Mucosa of descending colon (tissue), 3 donors: ENCODE data around the gene ROBO1. TPM values are rescaled to one million over a fixed set of nuclear protein-coding genes. Genes with fewer than 3 reads are reported as not detected.

Experiments used
- ATAC-seq: fragments of 200-7000 bp; cut with Tn5 transposase; one replicate; pipeline ENCODE4 v1.9.1; 2020; ENCODE audit warnings: mild to moderate bottlenecking, moderate library complexity
- DNase-seq, 3 donors: peaks; one replicate each; pipeline ENCODE4 v3.0.0-alpha.2; 2020
- H3K36me3 ChIP-seq: fragments of 200-600 bp; one replicate; pipeline ENCODE4 v1.8.0; 2021; ENCODE audit warnings: low read depth, mild to moderate bottlenecking
- H3K4me1 ChIP-seq: fragments of 200-600 bp; one replicate; pipeline ENCODE4 v1.8.0; 2021; ENCODE audit warnings: low read depth, mild to moderate bottlenecking
- H3K4me3 ChIP-seq: fragments of 200-600 bp; one replicate; pipeline ENCODE4 v1.8.0; 2021; ENCODE audit warnings: mild to moderate bottlenecking
- H3K9me3 ChIP-seq: fragments of 200-600 bp; one replicate; pipeline ENCODE4 v1.8.0; 2021; ENCODE audit warnings: mild to moderate bottlenecking
- intact Hi-C, 2 donors: fragments of 100-400 bp; cut with DNase I in 1 of 2; cut with micrococcal nuclease in 1 of 2; formaldehyde crosslinking; loops; one replicate each; pipeline versions ENCODE4 v1.11.0 to v1.11.1; 2022; cut with DNase I, micrococcal nuclease
- total RNA-seq, 3 donors: library from RNA; stranded (reverse); fragmentation: NEBNext Ultra II Directional in 2 of 3; extraction: Animal tissue kit (Norgen Biotek cat#: 25700) in 2 of 3; gene quantifications; one replicate each; pipeline versions ENCODE4 v1.2.1 to v1.2.4, GENCODE V29; 2021 to 2023
- TF ChIP-seq, protein P1 (sequence below): fragments of 200-600 bp; IDR thresholded peaks from one replicate; pipeline ENCODE4 v1.8.0; 2022; ENCODE audit warnings: antibody characterized with exemption, mild to moderate bottlenecking
- donor health status: DM: no; HTN: no; CAD: no; lungs with moderate emphysema.
- donor health status: DM: no; HTN: no; CAD: no.
- donor health status: DM: no; HTN: yes; CAD: no.

ROBO1 gene
- total RNA-seq, 3 donors from 2014 or later, result 4.3 to 22.7 (median 10.1) TPM

DNA sequence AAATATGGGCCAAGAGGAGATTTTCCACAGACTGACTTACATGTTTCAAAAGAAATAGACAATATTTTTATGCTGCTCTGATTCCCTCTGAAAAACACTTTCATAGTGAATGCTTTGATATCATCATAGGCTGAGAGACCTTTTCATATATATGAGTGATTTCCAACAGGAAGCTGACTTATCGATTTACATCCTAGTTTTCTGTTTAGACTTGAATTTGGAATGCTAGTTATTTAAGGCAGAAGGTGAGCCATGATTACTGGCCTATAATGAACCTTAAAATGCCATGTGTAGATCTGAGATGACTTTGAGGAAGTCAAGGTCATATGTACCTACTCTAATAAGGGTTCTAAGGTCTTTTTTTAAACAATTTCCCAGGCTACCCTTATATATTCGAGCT, 1126.1 kb downstream of the ROBO1 start:
- ATAC-seq, result no peak
- no peaks in the 10 kb centered on the region for H3K4me1 ChIP-seq
- intact Hi-C loops, result no loop called here
- TF ChIP-seq, protein P1, sequence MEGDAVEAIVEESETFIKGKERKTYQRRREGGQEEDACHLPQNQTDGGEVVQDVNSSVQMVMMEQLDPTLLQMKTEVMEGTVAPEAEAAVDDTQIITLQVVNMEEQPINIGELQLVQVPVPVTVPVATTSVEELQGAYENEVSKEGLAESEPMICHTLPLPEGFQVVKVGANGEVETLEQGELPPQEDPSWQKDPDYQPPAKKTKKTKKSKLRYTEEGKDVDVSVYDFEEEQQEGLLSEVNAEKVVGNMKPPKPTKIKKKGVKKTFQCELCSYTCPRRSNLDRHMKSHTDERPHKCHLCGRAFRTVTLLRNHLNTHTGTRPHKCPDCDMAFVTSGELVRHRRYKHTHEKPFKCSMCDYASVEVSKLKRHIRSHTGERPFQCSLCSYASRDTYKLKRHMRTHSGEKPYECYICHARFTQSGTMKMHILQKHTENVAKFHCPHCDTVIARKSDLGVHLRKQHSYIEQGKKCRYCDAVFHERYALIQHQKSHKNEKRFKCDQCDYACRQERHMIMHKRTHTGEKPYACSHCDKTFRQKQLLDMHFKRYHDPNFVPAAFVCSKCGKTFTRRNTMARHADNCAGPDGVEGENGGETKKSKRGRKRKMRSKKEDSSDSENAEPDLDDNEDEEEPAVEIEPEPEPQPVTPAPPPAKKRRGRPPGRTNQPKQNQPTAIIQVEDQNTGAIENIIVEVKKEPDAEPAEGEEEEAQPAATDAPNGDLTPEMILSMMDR, result no peak
- no peaks in the 10 kb centered on the region for H3K9me3 ChIP-seq
- DNase-seq, result no peak
- no peaks in the 10 kb centered on the region for H3K36me3 ChIP-seq
- H3K4me3 ChIP-seq, result no peak overlapping the region

DNA sequence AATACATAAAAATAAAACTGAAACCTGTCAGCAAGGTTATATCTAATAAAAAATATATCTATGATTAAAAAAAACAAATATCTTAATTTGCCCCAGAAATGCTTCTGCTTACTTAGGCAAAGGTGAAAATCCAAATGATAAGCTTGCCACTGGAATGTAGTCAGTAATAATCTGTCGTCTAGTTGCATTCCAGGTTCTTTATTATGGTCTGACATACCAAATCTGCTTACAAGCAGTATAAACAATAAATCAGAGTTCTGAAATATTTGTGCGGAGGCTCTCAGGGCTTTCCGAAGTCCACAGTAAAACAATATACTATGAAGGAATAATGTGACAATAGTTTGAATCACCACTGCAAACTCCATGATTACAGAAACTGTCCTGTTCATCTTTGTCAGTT, 1133.5 kb downstream of the ROBO1 start:
- TF ChIP-seq, protein P1, result no peak
- DNase-seq (no peak), ATAC-seq (no peak)
- no peaks in the 10 kb centered on the region for H3K9me3 ChIP-seq
- intact Hi-C loops, result no loop called here
- H3K4me1 ChIP-seq, result no peaks in the 10 kb centered on the region
- H3K36me3 ChIP-seq, result no peaks in the 10 kb centered on the region
- H3K4me3 ChIP-seq, result no peak overlapping the region

DNA sequence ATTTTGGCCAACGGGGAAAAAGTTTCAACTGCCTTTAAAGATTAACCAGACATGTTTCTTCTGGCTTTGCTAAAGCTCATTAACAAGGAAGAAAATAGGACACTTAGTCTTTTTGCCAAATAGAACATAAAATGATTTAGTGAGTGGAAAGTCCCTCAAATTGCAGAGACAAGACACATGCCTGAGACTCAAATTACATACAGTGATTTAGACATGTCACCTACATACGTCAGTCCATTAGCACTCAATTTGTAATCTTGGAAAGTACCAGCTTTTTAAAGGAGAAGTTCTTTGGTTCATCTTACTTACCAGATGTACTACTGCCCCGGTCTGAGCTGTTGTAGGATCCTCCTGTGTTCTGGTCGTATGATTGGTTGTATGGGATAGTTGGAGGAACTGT, 1134.2 kb downstream of the ROBO1 start:
- ATAC-seq, result no peak
- H3K9me3 ChIP-seq, result no peaks in the 10 kb centered on the region

DNA sequence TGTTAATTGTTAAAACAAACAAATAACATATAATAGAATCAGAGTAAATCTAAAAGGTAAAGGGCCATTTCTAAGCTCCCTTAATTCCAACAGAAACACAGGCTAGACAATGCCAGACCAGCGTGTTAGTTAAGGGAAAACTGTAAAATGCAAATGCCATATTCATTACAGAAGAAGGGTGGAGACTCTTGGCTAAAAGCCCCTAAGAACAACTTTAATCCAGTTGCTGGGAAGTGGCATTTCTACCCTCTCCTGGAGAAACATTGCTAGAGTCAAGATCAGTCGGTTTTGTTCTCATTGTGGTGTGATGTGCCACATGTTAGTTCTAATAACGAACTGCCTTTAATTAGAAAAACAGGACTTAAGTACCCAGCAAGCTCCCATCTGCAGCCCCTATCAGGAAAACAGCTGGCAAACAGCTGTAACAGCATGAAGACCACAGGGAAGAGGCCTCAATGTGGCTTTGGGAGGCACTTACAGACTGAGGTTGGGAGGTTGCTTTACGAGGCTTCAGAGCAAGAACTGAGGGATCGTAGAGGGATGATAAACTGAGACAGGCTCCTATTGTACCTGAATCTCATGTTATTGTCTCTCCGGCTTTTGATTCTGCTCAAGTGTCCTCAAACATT, 1134.8 kb downstream of the ROBO1 start:
- TF ChIP-seq, protein P1, result no peak
- ATAC-seq (no peak), DNase-seq (no peak)
- Histone ChIP-seq H3K36me3 (no peaks in the 10 kb centered on the region), H3K4me3 (no peak overlapping the region), H3K4me1 (no peaks in the 10 kb centered on the region), H3K9me3 (no peaks in the 10 kb centered on the region)
- intact Hi-C loops, result no loop called here

More for the DNA sequence above, 1134.2 kb downstream of the ROBO1 start:
- no peak for DNase-seq
- H3K4me3 ChIP-seq, result no peak overlapping the region
- TF ChIP-seq, protein P1, result no peak
- H3K36me3 ChIP-seq, result no peaks in the 10 kb centered on the region
- no peaks in the 10 kb centered on the region for H3K4me1 ChIP-seq
- intact Hi-C loops, result no loop called here

DNA sequence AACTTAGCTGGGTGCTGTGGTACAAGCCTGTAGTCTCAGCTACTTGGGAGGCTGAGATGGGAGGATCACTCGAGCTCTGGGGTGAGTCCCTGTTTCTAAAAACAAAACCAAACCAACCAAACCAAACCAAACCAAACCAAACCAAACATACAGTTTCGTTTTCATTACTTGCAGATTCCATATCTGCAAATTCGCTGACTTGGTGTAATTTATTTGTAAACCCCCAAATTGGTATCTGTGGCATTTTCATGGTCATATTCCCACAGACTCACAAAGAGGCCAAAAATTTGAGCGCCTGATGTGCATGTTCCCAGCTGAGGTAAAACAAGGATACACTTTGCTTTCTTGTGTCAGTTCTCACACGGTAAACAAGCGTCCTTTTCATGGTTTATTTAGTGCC, 1138.3 kb downstream of the ROBO1 start:
- TF ChIP-seq, protein P1, result no peak
- no peaks in the 10 kb centered on the region for H3K4me1 ChIP-seq
- no peaks in the 10 kb centered on the region for H3K9me3 ChIP-seq
- no peaks in the 10 kb centered on the region for H3K36me3 ChIP-seq
- ATAC-seq, result no peak
- intact Hi-C loops, result no loop called here
- no peak overlapping the region for H3K4me3 ChIP-seq
- DNase-seq, result no peak
